ENCODE measurements around the gene CCDC106.

CCDC106 gene

DNA sequence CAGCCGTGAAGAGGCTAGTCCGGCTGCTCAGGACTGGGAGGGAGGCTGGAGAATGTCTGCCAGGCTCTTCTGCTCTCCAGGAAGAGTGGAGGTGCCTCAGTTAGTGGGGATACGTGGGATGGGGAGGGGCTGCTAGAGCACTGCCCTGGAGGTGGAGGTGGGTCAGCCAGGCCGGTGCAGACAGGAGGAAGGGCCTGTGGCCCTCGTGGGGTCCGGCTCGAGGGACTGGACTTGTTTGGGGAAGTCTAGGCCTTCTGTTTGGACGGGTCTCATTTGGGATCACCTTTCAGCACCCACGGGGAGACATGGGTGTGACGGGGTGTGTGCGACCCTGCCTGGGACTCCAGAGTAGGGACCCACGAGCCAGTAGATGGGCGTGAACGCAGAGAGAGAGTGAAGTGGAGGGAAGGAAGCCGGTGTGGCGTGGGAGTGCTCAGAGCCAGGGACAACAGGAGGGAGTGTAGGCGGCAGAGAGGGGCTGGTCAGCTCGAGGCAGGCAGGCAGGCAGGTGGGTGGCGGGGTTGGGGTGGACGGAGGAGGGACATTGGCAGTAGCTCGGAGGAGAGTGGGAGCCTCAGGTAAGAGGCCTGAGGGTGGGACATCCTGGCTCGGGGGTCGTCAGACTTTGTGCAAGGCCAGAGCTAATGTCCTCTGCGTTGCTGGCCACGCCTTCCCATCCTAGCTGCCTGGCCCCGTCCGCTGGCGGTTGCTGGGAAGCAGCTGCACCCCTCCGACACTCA, 38.5 kb downstream of the CCDC106 start:
- no peak for DNase-seq

DNA sequence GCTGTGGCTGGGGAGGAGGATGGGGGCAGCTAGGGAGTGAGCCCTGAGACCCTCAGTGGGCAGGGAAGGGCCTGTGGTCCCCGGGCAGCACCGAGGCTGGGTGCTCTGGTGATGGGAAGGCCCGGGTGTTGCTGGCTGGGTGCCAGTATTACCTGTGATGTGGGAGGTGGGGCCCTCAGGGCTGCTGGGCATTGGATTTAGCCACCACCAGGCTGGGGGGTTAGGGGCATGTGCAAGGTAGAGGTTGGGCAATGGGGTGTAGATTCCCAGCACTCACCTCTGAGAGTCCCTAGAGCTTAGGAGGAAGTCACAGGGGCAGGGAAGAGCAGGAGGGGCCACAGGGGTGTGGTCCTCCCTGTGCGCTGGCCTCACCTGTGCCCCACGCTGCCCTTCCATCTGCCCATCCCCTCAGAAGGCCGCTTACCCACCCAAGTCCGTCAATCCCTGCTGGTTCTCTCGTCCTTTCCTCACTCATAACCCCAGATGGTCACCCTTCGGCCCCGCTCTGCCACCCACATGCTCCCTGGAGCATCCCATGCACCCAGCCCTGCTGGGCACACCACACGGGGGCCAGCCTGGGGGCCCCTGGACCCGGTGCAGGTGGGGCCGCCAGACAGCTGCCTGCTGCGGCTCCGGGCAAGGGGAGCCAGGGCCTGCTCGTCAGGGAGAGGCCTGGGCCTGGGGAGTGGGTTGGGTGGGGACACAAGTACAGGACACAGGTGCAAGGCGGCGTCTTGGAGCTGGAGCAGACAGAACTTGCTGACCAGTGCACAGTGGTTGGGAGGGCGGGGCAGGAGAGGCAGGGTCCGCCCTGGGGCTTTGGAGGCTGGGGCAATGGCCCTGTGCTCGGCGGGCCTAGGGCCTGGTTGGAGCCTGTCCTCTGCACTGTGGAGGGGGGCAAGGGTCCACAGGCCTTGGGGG, 39.5 kb downstream of the CCDC106 start:
- DNase-seq, result no peak

DNA sequence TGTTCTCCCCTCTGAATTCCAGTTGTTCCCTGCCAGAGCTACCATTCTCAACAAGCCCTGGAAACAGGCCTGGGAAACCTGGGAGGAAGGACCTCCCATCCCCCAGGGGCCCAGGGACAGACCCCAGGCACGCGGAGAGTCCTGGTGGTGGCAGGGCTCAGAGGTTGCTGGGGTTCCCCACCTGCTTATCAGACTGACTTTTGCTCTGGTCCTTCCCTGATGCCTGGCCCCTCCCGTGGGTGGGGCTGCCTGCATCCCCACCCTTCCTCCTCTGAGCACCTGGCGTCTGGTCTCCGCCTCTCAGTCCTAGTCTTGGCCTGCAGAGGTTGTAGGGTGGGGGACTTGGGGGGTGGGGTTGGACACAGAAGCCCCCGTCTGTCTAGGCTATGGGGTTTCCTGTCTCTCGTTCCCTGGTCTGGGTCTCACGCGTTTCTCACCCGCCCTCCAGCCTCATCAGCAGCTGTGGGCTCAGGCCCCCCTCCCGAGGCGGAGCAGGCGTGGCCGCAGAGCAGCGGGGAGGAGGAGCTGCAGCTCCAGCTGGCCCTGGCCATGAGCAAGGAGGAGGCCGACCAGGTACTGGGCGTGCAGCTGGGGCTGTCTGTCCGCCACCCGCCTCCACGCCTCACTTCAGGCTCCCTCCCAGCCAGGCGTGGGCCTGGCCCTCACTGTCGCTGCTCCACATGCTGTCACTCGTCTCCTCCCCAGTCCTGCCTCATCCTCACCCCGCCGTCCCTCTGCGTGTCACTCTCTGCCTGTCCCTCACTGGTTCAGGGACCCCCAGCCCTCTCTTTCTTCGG, 40.6 kb downstream of the CCDC106 start:
- DNase-seq, result no peak

DNA sequence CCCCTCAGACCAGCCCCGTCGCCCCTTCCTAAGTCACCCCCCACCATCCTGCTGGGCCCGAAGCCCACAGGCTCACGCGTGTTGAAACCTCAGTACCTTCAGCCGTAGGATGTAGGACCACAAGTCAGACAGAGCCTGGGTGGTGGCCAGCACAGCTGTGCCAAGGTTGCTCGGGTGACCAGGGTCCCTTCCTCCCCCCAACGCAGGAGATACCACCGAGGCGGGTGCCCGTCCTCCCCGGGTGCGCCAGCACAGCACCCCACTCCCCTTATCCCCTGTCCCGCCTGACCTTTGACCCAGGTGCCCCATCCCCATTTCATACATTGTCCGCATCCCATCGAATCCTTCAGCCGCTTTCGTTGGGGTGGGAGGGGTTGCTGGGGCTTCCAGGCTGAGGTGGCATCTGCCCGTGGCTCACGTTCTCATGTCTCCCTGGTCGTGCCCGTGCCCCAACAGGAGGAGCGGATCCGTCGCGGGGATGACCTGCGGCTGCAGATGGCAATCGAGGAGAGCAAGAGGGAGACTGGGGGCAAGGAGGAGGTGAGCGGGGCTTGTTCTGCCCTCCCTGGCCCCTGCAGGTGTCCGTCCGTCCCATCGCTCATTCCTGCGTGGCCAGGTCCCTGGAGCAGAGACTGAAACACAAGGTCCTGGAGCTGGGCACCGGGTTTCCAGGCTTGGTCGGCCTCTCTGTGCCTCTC, 41.5 kb downstream of the CCDC106 start:
- DNase-seq, result no peak

DNA sequence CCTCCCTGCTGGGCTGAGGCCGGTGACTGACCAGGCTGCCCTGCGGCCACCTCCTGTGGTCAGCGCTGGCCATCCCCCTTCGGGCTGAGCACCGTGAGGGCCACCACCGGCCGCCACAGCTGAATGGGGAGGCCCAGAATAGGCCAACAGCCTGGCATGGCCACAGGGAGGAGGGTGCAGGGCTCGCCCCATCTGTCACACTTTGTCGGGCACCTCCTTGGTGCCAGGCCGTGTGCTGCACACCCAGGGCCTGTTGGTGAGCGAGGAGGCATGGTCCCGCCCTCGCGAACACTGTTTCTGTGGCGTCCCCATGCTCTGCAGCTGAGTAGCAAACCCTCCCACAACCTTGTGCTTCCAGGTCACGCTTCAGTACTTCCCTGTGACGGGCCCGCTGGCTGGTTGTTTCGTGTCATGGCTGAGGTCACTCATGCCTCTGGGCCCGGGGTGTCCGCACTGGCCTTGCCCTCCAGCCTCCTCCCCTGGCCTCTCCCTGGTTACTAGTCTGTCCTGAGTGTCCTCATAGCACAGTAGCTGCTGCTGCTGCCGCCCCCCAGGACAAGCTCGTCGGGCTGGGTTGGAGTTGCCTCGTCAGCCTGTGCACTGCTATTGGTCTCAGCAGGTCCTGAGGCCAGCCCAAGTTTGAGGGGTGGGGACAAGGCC, 42.2 kb downstream of the CCDC106 start:
- no peak for DNase-seq

DNA sequence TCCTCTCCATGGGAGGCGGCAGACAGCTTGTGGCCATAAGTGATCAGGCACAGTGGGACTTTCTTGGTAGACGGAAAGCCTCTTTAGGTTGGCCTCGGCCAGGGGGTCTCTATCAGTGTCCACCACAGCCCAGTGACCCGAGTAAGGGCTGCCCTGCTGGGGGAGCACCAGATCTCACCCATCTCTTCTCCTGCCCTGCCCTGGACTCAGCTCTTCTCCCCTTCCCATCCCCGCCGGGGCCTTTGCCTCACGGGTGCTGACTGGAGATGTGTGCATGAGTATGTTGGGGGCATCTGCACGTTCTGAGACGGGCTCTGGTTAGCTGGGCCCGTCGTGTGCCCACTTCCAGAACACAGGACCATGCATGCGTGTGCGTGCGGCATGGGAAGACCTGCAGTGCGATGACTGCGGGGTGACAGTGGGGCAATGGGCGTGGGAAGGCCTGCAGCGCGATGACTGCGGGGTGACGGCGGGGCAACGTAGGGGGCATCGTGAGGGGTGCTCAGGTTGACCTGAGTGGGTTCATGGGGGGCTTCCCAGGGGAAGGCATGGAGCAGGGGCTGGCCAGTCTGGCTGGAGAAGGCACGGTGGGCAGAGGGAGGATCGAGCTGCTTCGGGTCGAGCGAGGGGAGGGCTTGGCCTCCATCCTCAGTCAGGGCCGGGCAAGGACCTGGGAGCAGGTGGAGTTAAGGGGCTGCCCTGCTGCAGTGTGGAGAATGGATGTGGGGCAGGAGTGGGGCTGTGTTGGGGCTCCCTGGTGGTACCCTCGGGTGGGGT, 42.9 kb downstream of the CCDC106 start:
- DNase-seq, result no peak

DNA sequence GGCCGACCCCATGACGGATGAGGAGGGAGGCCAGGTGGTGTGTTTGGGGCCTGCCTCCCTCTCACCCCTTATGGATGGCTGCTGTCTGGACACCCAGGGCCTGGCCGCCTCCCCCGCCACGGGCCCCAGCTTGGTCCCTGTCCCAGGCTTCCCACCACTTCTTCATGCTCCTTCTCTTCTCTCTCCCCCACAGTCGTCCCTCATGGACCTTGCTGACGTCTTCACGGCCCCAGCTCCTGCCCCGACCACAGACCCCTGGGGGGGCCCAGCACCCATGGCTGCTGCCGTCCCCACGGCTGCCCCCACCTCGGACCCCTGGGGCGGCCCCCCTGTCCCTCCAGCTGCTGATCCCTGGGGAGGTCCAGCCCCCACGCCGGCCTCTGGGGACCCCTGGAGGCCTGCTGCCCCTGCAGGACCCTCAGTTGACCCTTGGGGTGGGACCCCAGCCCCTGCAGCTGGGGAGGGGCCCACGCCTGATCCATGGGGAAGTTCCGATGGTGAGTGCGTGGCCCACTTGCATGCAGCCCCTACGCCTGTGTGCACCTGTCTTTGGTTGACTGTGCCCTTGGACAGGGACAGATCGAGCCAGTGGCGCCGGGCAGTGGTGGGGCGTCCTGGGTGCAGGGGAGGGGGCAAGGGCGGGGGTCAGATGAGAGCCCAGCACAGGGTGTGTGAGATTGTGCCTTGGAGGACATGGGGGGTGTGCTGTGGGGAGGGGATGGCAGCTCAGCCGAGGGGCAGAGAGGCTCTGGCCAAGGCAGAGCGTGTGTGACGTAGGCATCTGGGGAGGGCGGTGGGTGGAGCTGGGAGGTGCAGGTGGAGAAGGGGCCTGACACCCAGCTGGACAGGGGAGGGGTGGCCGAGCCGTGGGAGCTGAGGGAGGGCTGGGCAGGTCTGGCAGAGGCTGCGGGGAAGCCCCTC, 43.8 kb downstream of the CCDC106 start:
- DNase-seq, result no peak

DNA sequence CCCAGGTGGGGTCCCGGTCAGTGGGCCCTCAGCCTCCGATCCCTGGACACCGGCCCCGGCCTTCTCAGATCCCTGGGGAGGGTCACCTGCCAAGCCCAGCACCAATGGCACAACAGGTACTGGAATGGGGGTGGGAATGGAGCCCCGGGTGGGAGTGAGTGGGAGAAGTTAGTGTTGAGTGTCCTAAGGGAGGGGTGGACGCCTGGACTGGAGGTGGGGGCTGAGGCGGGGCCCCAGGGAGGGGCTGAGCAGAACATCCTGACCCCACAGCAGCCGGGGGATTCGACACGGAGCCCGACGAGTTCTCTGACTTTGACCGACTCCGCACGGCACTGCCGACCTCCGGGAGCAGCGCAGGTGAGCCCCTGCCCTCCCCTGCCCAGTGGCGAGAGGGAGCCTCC, 44.7 kb downstream of the CCDC106 start:
- DNase-seq, result no peak

DNA sequence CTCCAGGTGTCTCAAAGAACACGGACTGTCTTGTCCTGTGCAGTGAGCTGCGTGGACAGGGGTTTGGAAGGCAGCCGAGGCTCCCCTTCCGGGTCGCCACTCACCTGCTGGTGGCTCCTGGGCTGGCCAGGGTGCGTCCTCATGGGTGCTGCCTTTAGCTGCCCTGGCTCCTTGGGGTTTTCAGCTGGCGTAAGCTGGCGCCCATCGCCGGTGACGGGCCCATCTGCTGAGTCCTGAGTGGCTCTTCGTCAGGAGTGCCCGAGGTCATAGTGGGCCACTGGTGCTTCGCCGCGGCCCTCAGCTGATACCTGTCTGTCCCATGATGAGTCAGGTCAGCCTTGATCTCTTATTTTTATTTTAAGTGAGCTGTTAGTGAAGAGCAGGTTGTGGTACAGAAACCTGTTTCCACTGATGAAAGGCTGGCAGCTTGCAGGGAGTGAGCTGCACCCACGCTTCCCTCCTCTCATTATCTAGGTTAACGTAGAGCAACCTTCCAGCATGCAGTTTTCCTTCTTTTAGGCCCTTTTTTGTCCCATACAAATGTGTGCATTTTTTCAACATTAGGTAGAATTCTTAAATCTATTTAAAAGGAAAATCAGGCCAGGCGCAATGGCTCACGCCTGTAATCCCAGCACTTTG, 45.4 kb downstream of the CCDC106 start:
- DNase-seq, result no peak

DNA sequence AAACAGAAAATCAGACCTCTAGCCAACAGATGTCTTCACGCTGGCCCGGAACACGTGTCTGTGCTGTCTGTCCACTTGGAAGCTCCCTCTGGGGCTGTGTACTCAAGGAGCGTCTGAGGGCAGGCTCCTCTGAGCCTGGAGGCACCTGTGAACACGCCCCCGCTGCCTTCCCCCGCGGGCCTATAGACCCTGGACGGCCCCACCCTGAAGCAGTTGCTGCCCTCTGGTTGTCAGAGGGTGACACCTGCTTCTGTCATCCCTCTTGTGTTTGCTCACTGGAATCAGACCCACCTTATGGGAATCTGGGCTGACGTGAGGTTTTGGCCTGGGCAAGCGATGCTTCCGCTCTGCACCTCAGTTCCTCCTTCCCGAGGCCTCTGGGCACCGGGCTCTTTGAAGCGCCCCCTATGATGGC, 46.2 kb downstream of the CCDC106 start:
- no peak for DNase-seq

DNA sequence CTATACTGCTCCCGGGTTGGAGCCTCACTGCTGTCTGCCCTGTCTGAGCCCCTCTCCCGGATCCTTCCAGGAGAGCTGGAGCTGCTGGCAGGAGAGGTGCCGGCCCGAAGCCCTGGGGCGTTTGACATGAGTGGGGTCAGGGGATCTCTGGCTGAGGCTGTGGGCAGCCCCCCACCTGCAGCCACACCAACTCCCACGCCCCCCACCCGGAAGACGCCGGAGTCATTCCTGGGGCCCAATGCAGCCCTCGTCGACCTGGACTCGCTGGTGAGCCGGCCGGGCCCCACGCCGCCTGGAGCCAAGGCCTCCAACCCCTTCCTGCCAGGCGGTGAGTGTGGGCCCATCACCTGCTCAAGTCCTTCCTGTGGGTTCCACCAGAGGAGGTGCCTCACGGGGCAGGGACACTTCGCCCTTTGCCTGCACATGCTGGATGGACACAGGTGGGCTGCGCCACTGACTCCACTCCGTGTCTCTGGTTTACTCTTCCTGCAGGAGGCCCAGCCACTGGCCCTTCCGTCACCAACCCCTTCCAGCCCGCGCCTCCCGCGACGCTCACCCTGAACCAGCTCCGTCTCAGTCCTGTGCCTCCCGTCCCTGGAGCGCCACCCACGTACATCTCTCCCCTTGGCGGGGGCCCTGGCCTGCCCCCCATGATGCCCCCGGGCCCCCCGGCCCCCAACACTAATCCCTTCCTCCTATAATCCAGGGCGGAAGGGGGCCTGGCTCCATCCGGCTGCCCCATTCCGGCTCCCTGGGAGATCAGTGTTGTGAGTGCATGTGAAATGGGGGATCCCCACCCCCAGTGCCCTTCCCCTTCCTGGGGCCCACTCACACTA, 46.9 kb downstream of the CCDC106 start:
- DNase-seq, result no peak

DNA sequence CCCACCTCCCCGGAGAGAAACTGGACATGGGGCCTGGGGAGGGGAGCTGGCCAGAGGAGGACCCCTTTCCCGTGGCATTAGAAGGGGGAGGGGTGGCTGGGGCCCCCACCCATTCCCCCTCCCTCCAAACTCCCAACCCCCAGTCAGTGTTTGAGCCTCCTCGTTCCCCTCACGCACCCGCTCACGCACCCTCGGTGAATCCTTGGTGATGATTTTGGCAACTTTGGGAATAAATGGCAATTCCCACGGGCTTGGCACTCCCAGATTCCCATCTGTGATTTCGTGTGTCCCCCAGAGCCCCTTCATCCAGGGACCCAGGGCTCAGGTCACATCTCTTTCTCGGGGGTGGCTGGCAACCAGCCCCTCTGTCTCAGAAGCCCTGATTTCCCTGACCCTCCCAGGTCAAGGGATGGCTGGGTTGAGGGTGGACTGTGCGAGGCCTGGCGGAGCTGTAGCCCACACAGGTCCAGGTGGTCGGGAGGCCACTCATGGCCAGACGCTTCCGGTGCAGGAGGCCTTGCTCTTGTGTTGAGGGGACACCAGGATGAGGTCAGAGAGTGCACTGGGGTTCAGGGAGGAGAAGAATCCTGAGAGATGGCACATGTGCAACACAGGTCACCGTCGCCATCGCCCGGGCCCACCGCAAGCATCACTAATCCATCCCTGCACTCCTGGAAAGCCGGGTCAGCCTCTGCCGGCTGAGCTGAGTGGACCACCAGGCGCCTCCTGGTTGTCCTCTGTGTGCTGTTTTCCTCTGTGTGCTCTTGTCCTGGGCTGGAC, 47.7 kb downstream of the CCDC106 start:
- DNase-seq, result no peak

DNA sequence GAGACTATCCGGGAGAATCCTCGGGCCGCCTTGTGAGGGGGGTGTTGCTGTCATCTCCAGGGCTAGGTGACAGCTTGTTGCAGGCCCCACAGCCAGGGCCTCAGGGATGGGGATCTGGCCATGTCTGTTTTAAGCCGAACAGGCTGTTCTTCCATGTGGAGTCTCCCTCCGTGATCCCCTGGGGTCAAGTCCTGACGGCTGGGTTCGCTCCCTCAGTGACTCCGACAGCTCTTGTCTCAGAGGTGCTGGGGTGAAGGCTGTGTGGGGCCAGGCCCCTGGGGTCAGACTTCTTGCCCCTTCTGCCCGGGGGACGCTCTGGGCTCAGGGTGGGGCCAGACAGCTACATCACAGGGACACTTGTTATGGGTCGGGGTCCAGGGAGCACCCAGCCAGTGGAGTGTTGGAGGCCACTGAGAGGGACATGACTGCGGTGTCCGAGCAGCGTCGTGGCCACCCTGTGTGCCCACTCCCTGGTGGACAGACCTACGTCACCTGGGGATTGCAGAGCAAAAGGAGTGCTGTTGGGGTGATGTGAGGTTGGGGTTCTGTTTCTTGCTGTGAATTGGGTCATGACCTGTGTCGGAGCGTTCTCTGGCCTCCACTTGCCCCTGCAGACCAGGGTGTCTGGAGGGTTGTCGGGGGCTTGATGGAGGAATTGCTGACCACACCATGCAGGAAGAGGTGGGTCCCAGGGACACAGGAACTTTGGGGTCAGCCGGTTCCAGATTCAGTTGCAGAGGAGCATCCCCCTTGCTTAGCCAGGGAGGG, 48.5 kb downstream of the CCDC106 start:
- no peak for DNase-seq

DNA sequence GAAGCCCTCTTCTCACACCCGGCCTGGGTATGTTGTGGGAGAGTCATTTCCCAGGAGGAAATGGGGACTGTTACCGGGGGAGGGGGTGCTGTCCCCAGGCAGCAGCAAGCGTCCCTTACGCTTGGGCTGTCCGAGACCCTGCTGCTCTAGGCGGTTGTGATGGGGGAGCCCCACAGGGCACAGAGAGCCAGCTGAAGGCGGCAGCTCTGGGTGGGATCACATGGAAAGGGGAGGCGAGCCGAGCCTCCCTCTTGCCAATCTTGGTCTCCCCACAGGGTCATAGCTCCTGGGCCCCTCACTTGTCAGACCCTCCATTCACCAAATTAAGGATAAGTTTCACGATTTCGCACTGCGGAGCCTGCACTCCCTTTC, 49.0 kb downstream of the CCDC106 start:
- no peak for DNase-seq

DNA sequence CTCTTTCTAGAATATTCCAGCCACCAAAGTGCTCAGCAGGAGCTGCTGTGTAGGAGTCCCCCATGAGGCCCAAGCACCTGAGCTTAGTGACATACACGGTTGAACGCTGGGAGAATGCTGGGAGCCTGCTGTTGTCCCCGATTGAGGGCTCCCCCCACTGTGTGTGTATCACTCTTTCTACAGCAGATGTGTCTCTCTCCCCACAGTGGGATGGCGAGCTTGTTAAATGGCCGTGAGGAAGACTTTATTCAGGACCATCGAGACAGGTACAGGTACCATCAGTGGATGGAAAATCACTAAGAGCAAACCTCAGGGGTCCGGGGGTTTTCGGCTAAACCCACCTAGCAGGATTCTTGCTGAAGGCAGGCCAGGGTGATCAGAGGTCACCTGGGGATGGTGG, 49.7 kb downstream of the CCDC106 start:
- no peak for DNase-seq

DNA sequence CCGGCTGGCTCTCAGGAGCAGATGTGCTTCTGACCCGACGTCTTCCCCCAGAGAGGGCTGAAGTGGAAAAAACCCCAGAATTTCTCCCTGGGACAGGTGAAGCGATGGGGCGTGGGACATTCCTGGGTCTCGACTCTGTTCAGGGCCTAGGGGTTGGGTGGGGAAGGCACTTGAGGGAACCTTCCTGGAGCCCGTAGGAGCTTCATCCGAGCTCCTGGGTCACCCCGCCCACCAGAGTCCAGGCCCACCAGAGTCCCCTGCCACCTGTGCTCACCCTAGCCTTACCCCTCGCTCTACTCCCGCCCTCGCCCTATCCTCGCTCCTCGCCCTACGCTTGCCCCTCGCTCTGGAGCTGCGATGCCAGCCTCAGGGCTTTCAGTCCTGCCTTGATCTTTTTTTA, 50.2 kb downstream of the CCDC106 start:
- no peak for DNase-seq

DNA sequence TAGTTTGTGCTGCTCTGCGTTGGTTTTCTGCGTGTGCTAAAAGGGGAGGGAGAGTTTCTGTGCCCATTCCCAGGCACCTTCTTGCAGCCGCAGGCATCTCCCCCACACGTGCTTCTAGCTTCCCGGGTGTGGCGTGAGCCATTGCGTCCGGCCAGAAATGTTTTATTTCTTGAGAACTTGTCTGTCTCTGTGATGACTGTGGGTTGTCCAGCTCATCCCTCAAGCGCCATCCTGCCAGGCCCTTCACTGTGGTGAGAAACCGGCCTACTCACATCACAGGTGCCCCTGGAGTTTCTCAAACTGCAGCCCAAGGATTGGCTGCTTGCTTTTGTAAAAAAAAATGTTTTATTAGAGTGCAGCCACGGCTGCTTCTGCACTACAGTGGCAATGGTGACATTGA, 51.2 kb downstream of the CCDC106 start:
- no peak for DNase-seq
